B cell (primary cell): ENCODE measurements around the gene TEDDM1. TPM values are rescaled to one million over a fixed set of nuclear protein-coding genes. Genes with fewer than 3 reads are reported as not detected.

Experiments
- ATAC-seq: fragments of 200-7000 bp; cut with Tn5 transposase; one replicate; pipeline ENCODE4 v1.10.0; 2021; ENCODE audit warnings: low read depth, mild to moderate bottlenecking, moderate number of reproducible peaks, moderate library complexity
- CTCF ChIA-PET: fragments of 350-600 bp; sonication (Branson Sonifier 250); formaldehyde crosslinking; loops from one replicate; lab custom pipeline; 2021; ENCODE audit warnings: antibody characterized with exemption, inconsistent platforms; lab: Charles Lee
- POLR2A ChIA-PET: fragments of 350-600 bp; sonication (Branson Sonifier 250); formaldehyde crosslinking; loops from one replicate; lab custom pipeline; 2021; ENCODE audit warnings: antibody characterized with exemption; lab: Charles Lee
- DNase-seq: peaks from one replicate; pipeline ENCODE4 v3.0.0; 2013
- H2AFZ ChIP-seq: 2 replicates; pipeline ENCODE4 v1.6.1; 2012; ENCODE audit warnings: mild to moderate bottlenecking, low read depth, low read length; ENCODE audit not compliant: insufficient read depth, poor library complexity, severe bottlenecking
- H3K27ac ChIP-seq, 2 donors: 1 replicate in 1 of 2; 2 replicates in 1 of 2; pipeline ENCODE4 v1.5.1; 2012 to 2013; ENCODE audit warnings: low read length in 2 of 2, mild to moderate bottlenecking in 2 of 2, moderate library complexity in 1 of 2
- H3K27me3 ChIP-seq, 4 experiments: fragments of 200-600 bp in 1 of 4; sonication (generic) in 1 of 4; replicated peaks in 1 of 4; 1 replicate in 2 of 4; 2 replicates in 2 of 4; pipeline versions ENCODE4 v1.6.1 to v1.7.0; 2013 to 2016; ENCODE audit warnings: low read length in 3 of 4, mild to moderate bottlenecking in 2 of 4, mixed read lengths in 1 of 4, moderate library complexity in 1 of 4; ENCODE audit not compliant: insufficient read depth in 4 of 4, control insufficient read depth in 3 of 4; ENCODE audit errors: control extremely low read depth in 1 of 4
- H3K36me3 ChIP-seq, 2 experiments: replicated peaks in 1 of 2; 1 replicate in 1 of 2; 2 replicates in 1 of 2; pipeline versions ENCODE4 v1.6.1 to v1.7.1; 2013; ENCODE audit warnings: low read length in 1 of 2; ENCODE audit not compliant: insufficient read depth in 2 of 2, control insufficient read depth in 1 of 2; ENCODE audit errors: control extremely low read depth in 1 of 2, extremely low read depth in 1 of 2
- H3K4me1 ChIP-seq, 2 donors: fragments of 200-600 bp in 1 of 2; sonication (generic) in 1 of 2; 1 replicate in 1 of 2; 2 replicates in 1 of 2; pipeline versions ENCODE4 v1.5.1 to v1.6.1; 2013 to 2017; ENCODE audit warnings: low read length in 2 of 2; ENCODE audit not compliant: control insufficient read depth in 2 of 2, insufficient read depth in 2 of 2
- H3K4me2 ChIP-seq: replicated peaks from 2 replicates; pipeline ENCODE3; 2012; ENCODE audit warnings: mild to moderate bottlenecking, low read depth, low read length; ENCODE audit not compliant: poor library complexity, severe bottlenecking
- H3K4me3 ChIP-seq, 5 experiments: fragments of 200-600 bp in 1 of 5; sonication (generic) in 1 of 5; 1 replicate in 3 of 5; 2 replicates in 2 of 5; pipeline versions ENCODE4 v1.5.1 to v1.7.0; 2011 to 2016; ENCODE audit warnings: low read length in 4 of 5, mild to moderate bottlenecking in 4 of 5, low read depth in 2 of 5, control low read depth in 1 of 5, moderate library complexity in 1 of 5; ENCODE audit not compliant: insufficient read depth in 1 of 5; ENCODE audit errors: control extremely low read depth in 1 of 5, extremely low read depth in 1 of 5
- H3K79me2 ChIP-seq: fragments of 200-600 bp; sonication (generic); one replicate; pipeline ENCODE4 v1.6.0; 2016; ENCODE audit warnings: low read length; ENCODE audit not compliant: control insufficient read depth, insufficient read depth
- H3K9ac ChIP-seq: fragments of 200-600 bp; sonication (generic); 2 replicates; pipeline ENCODE4 v1.6.1; 2017; ENCODE audit warnings: mild to moderate bottlenecking, low read length, moderate library complexity
- H3K9me3 ChIP-seq, 3 donors: one replicate each; pipeline versions ENCODE4 v1.6.1 to v1.7.1; 2013; ENCODE audit warnings: low read length in 2 of 3; ENCODE audit not compliant: control insufficient read depth in 2 of 3, insufficient read depth in 1 of 3; ENCODE audit errors: control extremely low read depth in 1 of 3
- H4K20me1 ChIP-seq: 2 replicates; pipeline ENCODE4 v1.6.0; 2012; ENCODE audit warnings: mild to moderate bottlenecking, low read length; ENCODE audit not compliant: insufficient read depth, control insufficient read depth, poor library complexity, severe bottlenecking
- H3K27ac Mint-ChIP-seq: one replicate; pipeline ENCODE4 v1.8.0; 2021; ENCODE audit warnings: mixed read lengths
- H3K27me3 Mint-ChIP-seq: one replicate; pipeline ENCODE4 v1.8.0; 2021; ENCODE audit warnings: mixed read lengths
- H3K4me1 Mint-ChIP-seq: one replicate; pipeline ENCODE4 v1.8.0; 2021; ENCODE audit warnings: mixed read lengths
- H3K4me3 Mint-ChIP-seq: one replicate; pipeline ENCODE4 v1.8.0; 2021; ENCODE audit warnings: mixed read lengths
- H3K9me3 Mint-ChIP-seq: one replicate; pipeline ENCODE4 v1.8.0; 2022; ENCODE audit warnings: mixed read lengths; ENCODE audit not compliant: insufficient read depth
- EZH2 ChIP-seq: IDR thresholded peaks from 2 replicates; pipeline ENCODE4 v1.6.1; 2012; ENCODE audit warnings: borderline replicate concordance, low read depth, mild to moderate bottlenecking, moderate library complexity, low read length; ENCODE audit not compliant: insufficient read depth, poor library complexity, severe bottlenecking
- WGBS: methylation state at CpG from one replicate; pipeline ENCODE4 v1.1.5; 2013; ENCODE audit warnings: missing lambda C conversion rate; ENCODE audit not compliant: insufficient coverage; 5-methylcytosine and 5-hydroxymethylcytosine counted together
- intact Hi-C: fragments of 100-400 bp; cut with micrococcal nuclease; formaldehyde crosslinking; loops from one replicate; pipeline ENCODE4 v1.10.0; 2022
- polyA plus RNA-seq: library from polyadenylated mRNA; depleted of rRNA; stranded (reverse); fragments of >200 nt; gene quantifications from 2 replicates; pipeline ENCODE4 v1.2.3, GENCODE V29; 2012
- total RNA-seq, 2 donors: library from RNA; stranded (reverse); fragments of 120-200 nt in 1 of 2; gene quantifications; 1 replicate in 1 of 2; 2 replicates in 1 of 2; pipeline versions ENCODE4 v1.2.3 to v1.2.4, GENCODE V29; 2013 to 2022
- TF ChIP-seq, protein P1 (sequence below): fragments of 200-600 bp; IDR thresholded peaks from one replicate; pipeline ENCODE4 v1.8.0; 2022; ENCODE audit warnings: antibody characterized with exemption, mild to moderate bottlenecking

TEDDM1 gene
- total and polyA plus RNA-seq, 2 donors (not counting 1 experiment from before 2014, with no cell fraction given) = not detected

DNA sequence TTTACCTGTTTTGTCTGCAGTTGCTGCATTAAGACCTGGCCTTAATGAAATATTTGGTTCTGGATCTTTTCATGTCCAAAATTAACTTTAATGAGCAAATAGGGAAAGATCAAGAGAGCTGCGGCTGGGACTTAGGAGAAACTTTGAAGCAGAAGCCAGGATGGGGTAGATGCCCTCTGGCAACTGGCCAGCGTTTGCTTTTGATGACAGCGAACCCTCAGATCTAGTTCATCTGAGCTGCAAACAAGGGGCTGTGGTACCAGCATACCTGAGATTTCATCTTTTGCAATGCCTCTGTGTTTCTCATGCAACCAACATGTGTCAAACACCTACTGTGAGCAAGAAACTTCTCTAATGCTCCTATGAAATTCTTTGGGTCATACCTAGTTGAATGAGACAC is 13.0 kb upstream of the TEDDM1 start:
- no peaks in the 10 kb centered on the region for H3K79me2 ChIP-seq
- Mint-ChIP-seq H3K9me3 (no peaks in the 10 kb centered on the region), H3K4me3 (no peak overlapping the region), H3K4me1 (no peaks in the 10 kb centered on the region), H3K27ac (no peak overlapping the region), H3K27me3 (peaks cover 24% of the 10 kb centered on the region)
- H3K27me3 ChIP-seq = peaks cover 0 to 15% (median 0%) of the 10 kb centered on the region in 4 experiments
- TF ChIP-seq, protein P1, sequence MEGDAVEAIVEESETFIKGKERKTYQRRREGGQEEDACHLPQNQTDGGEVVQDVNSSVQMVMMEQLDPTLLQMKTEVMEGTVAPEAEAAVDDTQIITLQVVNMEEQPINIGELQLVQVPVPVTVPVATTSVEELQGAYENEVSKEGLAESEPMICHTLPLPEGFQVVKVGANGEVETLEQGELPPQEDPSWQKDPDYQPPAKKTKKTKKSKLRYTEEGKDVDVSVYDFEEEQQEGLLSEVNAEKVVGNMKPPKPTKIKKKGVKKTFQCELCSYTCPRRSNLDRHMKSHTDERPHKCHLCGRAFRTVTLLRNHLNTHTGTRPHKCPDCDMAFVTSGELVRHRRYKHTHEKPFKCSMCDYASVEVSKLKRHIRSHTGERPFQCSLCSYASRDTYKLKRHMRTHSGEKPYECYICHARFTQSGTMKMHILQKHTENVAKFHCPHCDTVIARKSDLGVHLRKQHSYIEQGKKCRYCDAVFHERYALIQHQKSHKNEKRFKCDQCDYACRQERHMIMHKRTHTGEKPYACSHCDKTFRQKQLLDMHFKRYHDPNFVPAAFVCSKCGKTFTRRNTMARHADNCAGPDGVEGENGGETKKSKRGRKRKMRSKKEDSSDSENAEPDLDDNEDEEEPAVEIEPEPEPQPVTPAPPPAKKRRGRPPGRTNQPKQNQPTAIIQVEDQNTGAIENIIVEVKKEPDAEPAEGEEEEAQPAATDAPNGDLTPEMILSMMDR = no peak
- no peak for TF ChIP-seq EZH2
- ATAC-seq = no peak
- 100% methylated on average over 3 of the region's 3 CpGs for WGBS
- no peak overlapping the region for H3K4me3 ChIP-seq
- H3K27ac ChIP-seq = no peak overlapping the region
- ChIA-PET POLR2A (no interaction called here), CTCF (interaction anchor here (0.6 kb wide), 1 partner anchor 266 kb away, joined by 3 read pairs; no protein-coding TSS in a partner anchor)
- no peaks in the 10 kb centered on the region for H4K20me1 ChIP-seq
- H3K36me3 ChIP-seq = no peaks in the 10 kb centered on the region
- H3K9ac ChIP-seq = no peak overlapping the region
- DNase-seq = no peak
- no peak overlapping the region for H3K4me2 ChIP-seq
- no peaks in the 10 kb centered on the region for H3K9me3 ChIP-seq
- intact Hi-C loops = no loop called here
- no peak overlapping the region for H2AFZ ChIP-seq
- H3K4me1 ChIP-seq = no peaks in the 10 kb centered on the region

DNA sequence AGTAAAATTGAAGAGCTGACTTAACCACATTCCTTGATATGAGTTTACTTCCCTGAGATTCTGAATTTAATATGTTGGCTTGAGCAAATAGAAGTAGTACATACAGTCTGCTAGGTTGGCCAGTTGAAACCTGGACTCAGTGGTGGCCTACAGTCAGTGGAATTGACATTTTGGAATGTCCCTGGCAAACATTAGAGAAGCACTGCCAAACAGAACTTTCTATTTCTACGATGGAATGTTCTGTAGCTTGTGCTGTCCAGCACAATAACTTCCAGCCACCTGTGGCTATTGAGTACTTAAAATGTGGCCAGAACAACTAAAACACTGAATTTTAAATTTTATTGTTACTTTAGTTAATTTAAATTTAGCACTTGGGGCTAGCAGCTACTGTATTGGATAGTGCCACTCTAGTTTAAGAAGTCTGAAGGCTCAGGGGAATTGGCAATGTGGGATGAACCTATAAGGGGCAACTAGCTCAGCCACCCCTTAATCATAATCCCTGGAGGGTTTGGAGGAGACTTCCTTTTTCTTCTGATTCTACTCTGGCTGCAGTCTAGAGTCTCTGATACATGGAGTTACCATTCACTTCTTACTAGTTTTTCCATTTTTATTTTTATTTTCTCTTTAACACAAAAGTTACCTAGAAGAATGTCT is 10.3 kb upstream of the TEDDM1 start:
- no peaks in the 10 kb centered on the region for H3K4me1 Mint-ChIP-seq
- Histone ChIP-seq H3K4me2 (no peak overlapping the region), H3K9ac (no peak overlapping the region), H3K4me3 (no peak overlapping the region), H3K4me1 (no peaks in the 10 kb centered on the region), H3K79me2 (no peaks in the 10 kb centered on the region), H4K20me1 (no peaks in the 10 kb centered on the region), H3K9me3 (peaks cover 0 to 2% (median 0%) of the 10 kb centered on the region in 3 donors), H3K27ac (no peak overlapping the region), H3K36me3 (no peaks in the 10 kb centered on the region), H2AFZ (no peak overlapping the region), H3K27me3 (peaks cover 0 to 18% (median 2%) of the 10 kb centered on the region in 4 experiments)
- H3K9me3 Mint-ChIP-seq = peaks cover under 1% of the 10 kb centered on the region
- peaks cover 34% of the 10 kb centered on the region for H3K27me3 Mint-ChIP-seq
- no peak overlapping the region for H3K4me3 Mint-ChIP-seq
- H3K27ac Mint-ChIP-seq = no peak overlapping the region
- no peak for ATAC-seq
- POLR2A ChIA-PET = no interaction called here
- DNase-seq = no peak
- TF ChIP-seq EZH2 = no peak
- TF ChIP-seq, protein P1 = no peak
- CTCF ChIA-PET = no interaction called here
- no CpG with 5 or more reads among the region's 1 CpG for WGBS
- intact Hi-C loops = no loop called here
